Kidney (tissue), 14 donors: ENCODE results near the gene OXSR1. TPM values are rescaled to one million over a fixed set of nuclear protein-coding genes. Genes with fewer than 3 reads are reported as not detected.

Experiments used
- DNase-seq, 5 donors: peaks; one replicate each; pipeline ENCODE4 v3.0.0-alpha.2; 2013 to 2020
- FAIRE-seq: peaks from 2 replicates; lab custom pipeline; 2012; peaks lifted over from hg19 to GRCh38; lab: Jason Lieb, UNC
- H3K27ac ChIP-seq, 2 donors: one replicate each; pipeline ENCODE4 v1.7.0; 2013; ENCODE audit warnings: low read depth in 2 of 2, low read length in 2 of 2, inconsistent platforms in 1 of 2
- H3K27me3 ChIP-seq: one replicate; pipeline ENCODE4 v1.7.1; 2013; ENCODE audit warnings: low read length, inconsistent platforms; ENCODE audit not compliant: control insufficient read depth, insufficient read depth
- H3K36me3 ChIP-seq, 3 donors: one replicate each; pipeline versions ENCODE4 v1.7.0 to v1.7.1; 2013; ENCODE audit warnings: low read length in 3 of 3, control low read depth in 1 of 3, inconsistent platforms in 1 of 3; ENCODE audit not compliant: insufficient read depth in 3 of 3, control insufficient read depth in 2 of 3
- H3K4me1 ChIP-seq, 3 donors: one replicate each; pipeline versions ENCODE4 v1.7.0 to v1.7.1; 2013; ENCODE audit warnings: low read length in 3 of 3, inconsistent platforms in 1 of 3, low read depth in 1 of 3; ENCODE audit not compliant: control insufficient read depth in 2 of 3, insufficient read depth in 2 of 3
- H3K4me3 ChIP-seq, 3 donors: one replicate each; pipeline versions ENCODE4 v1.7.0 to v1.8.1; 2013; ENCODE audit warnings: low read length in 3 of 3, control low read depth in 1 of 3, inconsistent platforms in 1 of 3
- H3K9ac ChIP-seq, 3 donors: one replicate each; pipeline versions ENCODE4 v1.7.0 to v1.7.1; 2013; ENCODE audit warnings: low read length in 3 of 3, control low read depth in 1 of 3, inconsistent platforms in 1 of 3
- H3K9me3 ChIP-seq, 3 donors: one replicate each; pipeline versions ENCODE4 v1.7.0 to v1.7.1; 2013; ENCODE audit warnings: low read length in 3 of 3, control low read depth in 1 of 3, inconsistent platforms in 1 of 3; ENCODE audit not compliant: control insufficient read depth in 2 of 3, insufficient read depth in 1 of 3
- CTCF ChIP-seq: IDR thresholded peaks from 3 replicates; pipeline ENCODE4 v1.5.1; 2012; ENCODE audit warnings: mild to moderate bottlenecking, moderate library complexity, borderline replicate concordance; ENCODE audit not compliant: insufficient read depth; ENCODE audit errors: extremely low read depth
- intact Hi-C: fragments of 100-400 bp; cut with DNase I; formaldehyde crosslinking; loops from one replicate; pipeline ENCODE4 v1.11.1; 2022
- polyA plus RNA-seq: library from polyadenylated mRNA; stranded (reverse); fragments of 350-450 nt; fragmentation: Illumina TruSeq; extraction: RNeasy Lipid Tissue Mini Kit (QIAGEN cat#74804); gene quantifications from one replicate; pipeline ENCODE4 v1.2.3, GENCODE V29; 2014; ENCODE audit warnings: low read depth, low replicate concordance; ENCODE audit not compliant: insufficient read depth
- total RNA-seq: library from RNA; stranded (reverse); fragmentation: NEBNext Ultra II Directional; extraction: Animal tissue kit (Norgen Biotek cat#: 25700); gene quantifications from one replicate; pipeline ENCODE4 v1.2.1, GENCODE V29; 2021
- donor health status: control.
- donor health status: control.
- donor health status: control.
- donor health status: control.
- donor health status: control.
- donor health status: DM: yes; HTN: yes; CAD: no.
- donor health status: Normal renal cell carcinoma (clear cell type).

OXSR1 gene
- total and polyA plus RNA-seq, 2 donors from 2014 or later = 16.7 to 40.0 TPM

GRCh38 chr3:38222032-38222634, 56.8 kb downstream of the OXSR1 start:
- H3K27me3 ChIP-seq = no peaks in the 10 kb centered on the region
- H3K9me3 ChIP-seq = no peaks in the 10 kb centered on the region
- no peak overlapping the region for H3K4me3 ChIP-seq
- FAIRE-seq = no peak
- H3K4me1 ChIP-seq = no peaks in the 10 kb centered on the region
- peaks cover 3 to 11% (median 5%) of the 10 kb centered on the region in 3 donors for H3K36me3 ChIP-seq
- intact Hi-C loops = no loop called here
- DNase-seq = no peak
- TF ChIP-seq CTCF = no peak
- no peak overlapping the region for H3K27ac ChIP-seq
- H3K9ac ChIP-seq = no peak overlapping the region

GRCh38 chr3:38224357-38224756, 59.0 kb downstream of the OXSR1 start:
- H3K36me3 ChIP-seq = peaks cover 3 to 15% (median 5%) of the 10 kb centered on the region in 3 donors
- intact Hi-C loops = no loop called here
- no peak overlapping the region for H3K9ac ChIP-seq
- H3K27ac ChIP-seq = no peak overlapping the region
- no peak overlapping the region for H3K4me3 ChIP-seq
- DNase-seq (no peak), FAIRE-seq (no peak)
- no peaks in the 10 kb centered on the region for H3K9me3 ChIP-seq
- TF ChIP-seq CTCF = no peak
- no peaks in the 10 kb centered on the region for H3K4me1 ChIP-seq
- no peaks in the 10 kb centered on the region for H3K27me3 ChIP-seq

- Histone ChIP-seq H3K27me3 (no peaks in the 10 kb centered on the region), H3K36me3 (peaks cover 5 to 15% (median 7%) of the 10 kb centered on the region in 3 donors), H3K9me3 (no peaks in the 10 kb centered on the region), H3K4me3 (no peak overlapping the region), H3K4me1 (no peaks in the 10 kb centered on the region), H3K9ac (no peak overlapping the region), H3K27ac (no peak overlapping the region)
- no peak for DNase-seq
- FAIRE-seq = no peak
- intact Hi-C loops = no loop called here
- TF ChIP-seq CTCF = no peak
Observed at GRCh38 chr3:38226273-38226672, 60.9 kb downstream of the OXSR1 start.

GRCh38 chr3:38227989-38228388, 62.7 kb downstream of the OXSR1 start:
- FAIRE-seq (no peak), DNase-seq (peak in 1 of 5 donors; percentile 2)
- Histone ChIP-seq H3K9me3 (no peaks in the 10 kb centered on the region), H3K4me1 (no peaks in the 10 kb centered on the region), H3K4me3 (no peak overlapping the region), H3K9ac (no peak overlapping the region), H3K36me3 (peaks cover 4 to 15% (median 5%) of the 10 kb centered on the region in 3 donors), H3K27ac (no peak overlapping the region), H3K27me3 (no peaks in the 10 kb centered on the region)
- no peak for TF ChIP-seq CTCF
- intact Hi-C loops = no loop called here
